Nephron (organoid): ENCODE results near the gene HES2.

Experiments
- H3K27ac Mint-ChIP-seq, 3 experiments: 2 replicates each; pipeline ENCODE4 v1.8.0; 2020; ENCODE audit warnings: mixed read lengths in 3 of 3, mild to moderate bottlenecking in 2 of 3, moderate library complexity in 1 of 3
- H3K27me3 Mint-ChIP-seq: 2 replicates; pipeline ENCODE4 v1.8.0; 2021; ENCODE audit warnings: low read depth, mild to moderate bottlenecking, moderate library complexity, mixed read lengths
- H3K36me3 Mint-ChIP-seq: 2 replicates; pipeline ENCODE4 v1.8.0; 2020; ENCODE audit warnings: low read depth, mixed read lengths
- H3K4me1 Mint-ChIP-seq: 2 replicates; pipeline ENCODE4 v1.8.0; 2020; ENCODE audit warnings: mixed read lengths
- H3K4me3 Mint-ChIP-seq, 3 experiments: 2 replicates each; pipeline ENCODE4 v1.8.0; 2020; ENCODE audit warnings: mild to moderate bottlenecking in 3 of 3, mixed read lengths in 3 of 3, moderate library complexity in 2 of 3
- H3K9me3 Mint-ChIP-seq: 2 replicates; pipeline ENCODE4 v1.8.0; 2020; ENCODE audit warnings: mixed read lengths
- CTCF ChIP-seq, 3 experiments: fragments of 200-600 bp; sonication (generic); IDR thresholded peaks; one replicate each; pipeline ENCODE4 v1.5.0; 2021; ENCODE audit warnings: antibody characterized with exemption in 3 of 3; ENCODE audit not compliant: unreplicated experiment in 3 of 3

The HES2 gene, protein sequence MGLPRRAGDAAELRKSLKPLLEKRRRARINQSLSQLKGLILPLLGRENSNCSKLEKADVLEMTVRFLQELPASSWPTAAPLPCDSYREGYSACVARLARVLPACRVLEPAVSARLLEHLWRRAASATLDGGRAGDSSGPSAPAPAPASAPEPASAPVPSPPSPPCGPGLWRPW

GRCh38 chr1:6419804-6420453, at the start of gene HES2:
HES2 (minus strand) TSS chr1:6419919; CDS start chr1:6419820, 99 bp downstream.
- peak within 1 kb of the TSS in 2 of 3 experiments; percentile 58 to 65 for H3K4me3 Mint-ChIP-seq
- no peak for TF ChIP-seq CTCF (IDR thresholded peaks at IDR 0.05; ENCODE audit: unreplicated experiment in 3 of 3)
- no peak within 1 kb of the TSS for H3K27ac Mint-ChIP-seq
- no peaks in the 10 kb centered on the region for H3K36me3 Mint-ChIP-seq
- no peaks in the 10 kb centered on the region for H3K9me3 Mint-ChIP-seq
- peaks cover 91% of the 10 kb centered on the region for H3K27me3 Mint-ChIP-seq
- H3K4me1 Mint-ChIP-seq = no peaks in the 10 kb centered on the region

DNA sequence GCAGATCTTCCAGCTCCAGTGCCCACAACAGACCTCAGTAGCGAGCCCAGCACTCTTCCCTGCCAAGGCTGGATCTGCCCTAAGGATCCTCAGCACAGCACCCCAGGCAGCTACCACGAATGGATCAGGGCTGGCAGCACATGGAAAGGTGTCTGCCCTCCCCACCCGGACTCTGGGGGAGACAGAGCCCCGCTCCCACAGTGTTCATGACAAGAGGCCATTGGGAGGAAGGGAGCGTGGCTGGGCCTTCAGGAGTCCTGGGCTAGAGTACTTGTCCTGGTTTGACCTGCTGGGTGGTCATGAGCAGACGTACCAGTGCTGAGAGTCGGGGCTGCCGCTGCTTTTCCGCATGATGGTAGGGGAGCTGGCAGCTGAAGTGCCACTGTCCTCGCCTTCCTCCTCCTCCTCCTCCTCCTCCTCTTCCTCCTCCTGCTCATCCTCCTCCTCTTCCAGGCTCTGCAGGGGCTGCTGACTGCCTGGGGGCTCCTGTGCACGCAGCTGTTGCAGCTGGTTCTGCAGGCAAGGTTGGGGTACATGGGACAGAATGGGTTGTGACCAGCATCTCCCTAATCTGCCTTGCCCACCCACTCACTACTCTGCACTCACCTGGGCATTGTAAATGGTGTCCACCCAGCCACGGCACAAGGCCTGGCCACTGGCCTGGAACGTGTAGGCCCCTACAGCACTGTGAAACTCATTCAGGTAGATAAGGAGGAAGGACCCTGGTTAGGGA, 49.2 kb upstream of the HES2 start:
- no peak for TF ChIP-seq CTCF (IDR thresholded peaks at IDR 0.05; ENCODE audit: unreplicated experiment in 3 of 3)
- H3K27ac Mint-ChIP-seq = no peak overlapping the region
- no peaks in the 10 kb centered on the region for H3K9me3 Mint-ChIP-seq
- H3K4me3 Mint-ChIP-seq = no peak overlapping the region
- peaks cover 9% of the 10 kb centered on the region for H3K27me3 Mint-ChIP-seq
- peaks cover 19% of the 10 kb centered on the region for H3K36me3 Mint-ChIP-seq
- H3K4me1 Mint-ChIP-seq = no peaks in the 10 kb centered on the region

- Mint-ChIP-seq H3K27ac (no peak overlapping the region), H3K4me3 (no peak overlapping the region), H3K9me3 (no peaks in the 10 kb centered on the region), H3K27me3 (peaks cover 9% of the 10 kb centered on the region), H3K4me1 (no peaks in the 10 kb centered on the region), H3K36me3 (peaks cover 21% of the 10 kb centered on the region)
- TF ChIP-seq CTCF (IDR thresholded peaks at IDR 0.05; ENCODE audit: unreplicated experiment in 3 of 3) = no peak
These were observed 48.3 kb upstream of the HES2 start for GRCh38 chr1:6467744-6468688.

DNA sequence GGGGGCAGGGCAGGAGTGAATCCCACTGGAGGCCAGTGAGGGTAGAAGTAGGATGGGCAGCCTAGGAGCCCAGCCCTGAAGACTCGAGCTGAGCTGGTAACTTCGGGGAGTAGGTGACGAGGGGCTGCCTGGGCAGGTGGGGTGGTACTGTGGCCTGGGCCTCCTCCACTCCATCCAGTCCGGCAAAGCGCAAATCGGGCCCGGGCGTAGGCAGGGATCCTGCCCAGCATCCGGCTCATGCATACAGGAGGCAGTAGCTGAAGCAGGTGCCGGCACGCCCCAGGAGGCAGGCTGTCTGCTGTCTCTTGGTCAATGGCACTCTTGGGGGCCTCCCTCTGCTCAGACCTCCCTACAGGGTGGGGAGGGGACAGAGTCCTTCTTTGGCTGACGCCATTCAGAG, 47.5 kb upstream of the HES2 start:
- TF ChIP-seq CTCF (IDR thresholded peaks at IDR 0.05; ENCODE audit: unreplicated experiment in 3 of 3) = no peak
- Mint-ChIP-seq H3K4me1 (no peaks in the 10 kb centered on the region), H3K27me3 (peaks cover 9% of the 10 kb centered on the region), H3K9me3 (no peaks in the 10 kb centered on the region), H3K36me3 (peaks cover 20% of the 10 kb centered on the region), H3K4me3 (no peak overlapping the region), H3K27ac (no peak overlapping the region)

- H3K9me3 Mint-ChIP-seq = no peaks in the 10 kb centered on the region
- no peak overlapping the region for H3K27ac Mint-ChIP-seq
- no peak for TF ChIP-seq CTCF (IDR thresholded peaks at IDR 0.05; ENCODE audit: unreplicated experiment in 3 of 3)
- peaks cover 9% of the 10 kb centered on the region for H3K27me3 Mint-ChIP-seq
- H3K4me3 Mint-ChIP-seq = no peak overlapping the region
- H3K4me1 Mint-ChIP-seq = no peaks in the 10 kb centered on the region
- H3K36me3 Mint-ChIP-seq = peaks cover 21% of the 10 kb centered on the region
These were observed 47.0 kb upstream of the HES2 start for GRCh38 chr1:6466751-6467150.
